Measurements from ENCODE around the gene SETX.

DNA sequence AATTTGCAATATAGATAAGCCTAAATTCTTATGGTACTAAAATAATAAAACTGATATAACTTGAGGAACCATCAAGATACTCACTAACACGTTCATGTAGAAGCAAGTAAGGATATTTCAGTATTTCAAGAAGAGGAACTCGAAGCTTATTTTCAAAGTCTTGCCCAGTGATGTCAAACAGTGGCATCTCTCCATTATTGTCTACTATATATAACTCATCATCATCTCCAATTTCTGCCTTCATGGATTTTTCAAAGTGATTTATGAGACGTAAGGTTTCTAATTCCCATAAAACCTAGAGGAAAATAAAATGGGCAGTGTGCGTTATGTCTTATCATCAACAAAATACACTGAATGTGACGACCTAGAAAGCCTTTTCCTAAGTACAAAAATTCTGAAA lies 8.6 kb downstream of the SETX start:
- TF ChIP-seq CTCF (IDR thresholded peaks at IDR 0.05) (no peak), POLR2A (IDR thresholded peaks at IDR 0.05) (no peak)

All from heart left ventricle (tissue), 13 donors.